ENCODE measurements around the gene AKR1C2. TPM values are rescaled to one million over a fixed set of nuclear protein-coding genes. Genes with fewer than 3 reads are reported as not detected.

Gene AKR1C2
- polyA plus RNA-seq, 2 of the 4 experiments (the other 2 are of a cell fraction) = 5,660 to 6,805 TPM

DNA sequence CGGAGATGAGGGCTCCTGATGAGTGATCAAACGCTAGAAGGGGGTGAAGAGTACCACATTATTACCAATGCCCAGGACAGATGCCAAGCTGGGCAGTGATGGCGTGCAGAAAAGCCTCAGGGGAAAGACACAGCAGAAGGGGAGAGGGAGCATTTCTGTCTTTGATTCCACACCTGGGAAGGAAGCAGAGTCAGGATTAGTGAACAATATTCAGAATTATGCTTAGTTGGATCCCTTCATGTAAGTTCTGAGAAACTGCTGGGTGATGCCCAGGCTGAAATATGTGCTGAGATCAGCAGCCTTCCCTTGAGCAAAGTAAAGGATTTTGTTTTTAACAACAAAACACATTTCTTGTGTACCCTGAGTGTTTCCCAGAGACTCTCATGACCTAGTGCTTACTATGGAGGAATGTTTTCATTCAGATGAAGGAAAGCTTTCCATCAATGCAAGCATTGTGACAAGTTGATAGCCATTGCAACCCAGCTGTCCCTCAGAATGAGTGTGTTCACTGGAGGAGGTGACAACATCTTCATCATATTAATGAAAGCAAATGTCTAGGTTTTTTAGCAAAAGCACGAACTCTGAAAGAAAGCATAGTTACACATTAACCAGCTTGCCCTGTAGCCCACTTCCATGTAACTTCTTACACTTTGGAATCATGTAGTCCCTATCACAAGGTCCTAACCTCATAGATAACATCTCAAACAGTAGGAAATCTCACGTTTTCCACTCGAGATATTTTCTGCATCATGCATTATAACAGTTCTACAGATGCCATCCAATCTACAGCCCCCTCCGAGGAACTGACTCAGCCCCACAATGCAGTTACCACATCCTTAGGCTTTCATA lies 64.2 kb downstream of the AKR1C2 start (continued):
- TF ChIP-seq HEYL (CRISPR knock-in tag; IDR thresholded peaks at IDR 0.05) (no peak), SMC3 (IDR thresholded peaks at IDR 0.05) (no peak)
- TF ChIP-seq, protein P1, sequence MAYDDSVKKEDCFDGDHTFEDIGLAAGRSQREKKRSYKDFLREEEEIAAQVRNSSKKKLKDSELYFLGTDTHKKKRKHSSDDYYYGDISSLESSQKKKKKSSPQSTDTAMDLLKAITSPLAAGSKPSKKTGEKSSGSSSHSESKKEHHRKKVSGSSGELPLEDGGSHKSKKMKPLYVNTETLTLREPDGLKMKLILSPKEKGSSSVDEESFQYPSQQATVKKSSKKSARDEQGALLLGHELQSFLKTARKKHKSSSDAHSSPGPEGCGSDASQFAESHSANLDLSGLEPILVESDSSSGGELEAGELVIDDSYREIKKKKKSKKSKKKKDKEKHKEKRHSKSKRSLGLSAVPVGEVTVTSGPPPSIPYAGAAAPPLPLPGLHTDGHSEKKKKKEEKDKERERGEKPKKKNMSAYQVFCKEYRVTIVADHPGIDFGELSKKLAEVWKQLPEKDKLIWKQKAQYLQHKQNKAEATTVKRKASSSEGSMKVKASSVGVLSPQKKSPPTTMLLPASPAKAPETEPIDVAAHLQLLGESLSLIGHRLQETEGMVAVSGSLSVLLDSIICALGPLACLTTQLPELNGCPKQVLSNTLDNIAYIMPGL (CRISPR knock-in tag; IDR thresholded peaks at IDR 0.05; ENCODE audit: borderline replicate concordance) = no peak

Small RNA genes lying within 50 kb of the gene (small RNA-seq; reads per million reads assigned to genes)
- 0 reads per million in 6 experiments for gene RF00096

Other genes with a start within 250 kb of the AKR1C2 start
- gene AKR1E2, start 177.7 kb downstream of the AKR1C2 start, polyA plus RNA-seq (2011; rRNA removed) = 17.5 and 20.0 TPM in 2 replicates
- gene AKR1E2, start 177.7 kb downstream of the AKR1C2 start, polyA plus RNA-seq (2017; fragmentation: RNase III; extraction: RNeasy Plus Mini Kit Qiagen cat#74134 plus additional on column Dnase treatment) = 10.5 to 15.2 TPM (median 11.2 TPM) in 3 replicates
- gene AKR1C1, start 40.4 kb downstream of the AKR1C2 start, polyA plus RNA-seq (2011; rRNA removed) = 1,148 and 1,445 TPM in 2 replicates
- gene AKR1C1, start 40.4 kb downstream of the AKR1C2 start, polyA plus RNA-seq (2017; fragmentation: RNase III; extraction: RNeasy Plus Mini Kit Qiagen cat#74134 plus additional on column Dnase treatment) = 642 to 1,056 TPM (median 970 TPM) in 3 replicates
- 3,820 and 4,867 TPM in 2 replicates for gene AKR1C3, start 90.6 kb upstream of the AKR1C2 start, polyA plus RNA-seq (2011; rRNA removed)
- gene AKR1C3, start 90.6 kb upstream of the AKR1C2 start, polyA plus RNA-seq (2017; fragmentation: RNase III; extraction: RNeasy Plus Mini Kit Qiagen cat#74134 plus additional on column Dnase treatment) = 1,744 to 2,157 TPM (median 1,998 TPM) in 3 replicates
- gene AKR1C8, start 181.3 kb upstream of the AKR1C2 start, polyA plus RNA-seq (2011; rRNA removed) = 0.52 and 0.62 TPM in 2 replicates
- gene AKR1C8, start 181.3 kb upstream of the AKR1C2 start, polyA plus RNA-seq (2017; fragmentation: RNase III; extraction: RNeasy Plus Mini Kit Qiagen cat#74134 plus additional on column Dnase treatment) = 0.10 to 0.16 TPM (median 0.13 TPM) in 3 replicates
- gene AKR1C4, start 193.0 kb upstream of the AKR1C2 start, polyA plus RNA-seq (2011; rRNA removed) = 1.1 and 1.2 TPM in 2 replicates
- 0.37 to 0.58 TPM (median 0.54 TPM) in 3 replicates for gene AKR1C4, start 193.0 kb upstream of the AKR1C2 start, polyA plus RNA-seq (2017; fragmentation: RNase III; extraction: RNeasy Plus Mini Kit Qiagen cat#74134 plus additional on column Dnase treatment)

Measured in A549 (cell line).